GM12891 (cell line): ENCODE data around the gene GDAP1L1.

Source experiments
- POLR2A ChIP-seq: IDR thresholded peaks from 2 replicates; pipeline ENCODE4 v1.6.1; 2011; ENCODE audit warnings: low read depth, low read length, control low read depth
- POLR2AphosphoS5 ChIP-seq: IDR thresholded peaks from 2 replicates; pipeline ENCODE4 v1.6.1; 2011; ENCODE audit warnings: low read depth, low read length, control low read depth

GRCh38 chr20:44248410-44248759 is 1.3 kb downstream of the GDAP1L1 start:
- TF ChIP-seq POLR2A (no peak), POLR2AphosphoS5 (no peak)
